ENCODE results near the gene MAB21L1.

DNA sequence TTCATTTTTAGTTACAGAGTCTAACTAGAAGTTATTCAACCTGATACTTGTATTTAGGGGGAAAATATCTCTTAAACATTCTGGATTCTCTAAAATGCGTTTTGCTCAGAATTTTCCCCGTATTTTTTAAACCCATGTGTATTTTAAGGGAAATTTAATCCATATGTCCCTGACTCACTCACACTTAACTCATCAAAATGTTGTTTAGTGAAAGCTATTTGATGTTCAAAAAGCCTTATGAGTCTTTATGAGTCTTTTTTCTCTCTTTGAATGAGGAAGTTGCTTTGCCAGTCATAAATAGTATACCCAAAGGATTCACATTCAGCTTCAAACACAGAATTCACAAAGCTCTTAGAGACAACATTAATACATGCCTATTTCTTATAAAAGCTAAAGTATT is 16.4 kb downstream of the MAB21L1 start:
- TF ChIP-seq, protein P1, sequence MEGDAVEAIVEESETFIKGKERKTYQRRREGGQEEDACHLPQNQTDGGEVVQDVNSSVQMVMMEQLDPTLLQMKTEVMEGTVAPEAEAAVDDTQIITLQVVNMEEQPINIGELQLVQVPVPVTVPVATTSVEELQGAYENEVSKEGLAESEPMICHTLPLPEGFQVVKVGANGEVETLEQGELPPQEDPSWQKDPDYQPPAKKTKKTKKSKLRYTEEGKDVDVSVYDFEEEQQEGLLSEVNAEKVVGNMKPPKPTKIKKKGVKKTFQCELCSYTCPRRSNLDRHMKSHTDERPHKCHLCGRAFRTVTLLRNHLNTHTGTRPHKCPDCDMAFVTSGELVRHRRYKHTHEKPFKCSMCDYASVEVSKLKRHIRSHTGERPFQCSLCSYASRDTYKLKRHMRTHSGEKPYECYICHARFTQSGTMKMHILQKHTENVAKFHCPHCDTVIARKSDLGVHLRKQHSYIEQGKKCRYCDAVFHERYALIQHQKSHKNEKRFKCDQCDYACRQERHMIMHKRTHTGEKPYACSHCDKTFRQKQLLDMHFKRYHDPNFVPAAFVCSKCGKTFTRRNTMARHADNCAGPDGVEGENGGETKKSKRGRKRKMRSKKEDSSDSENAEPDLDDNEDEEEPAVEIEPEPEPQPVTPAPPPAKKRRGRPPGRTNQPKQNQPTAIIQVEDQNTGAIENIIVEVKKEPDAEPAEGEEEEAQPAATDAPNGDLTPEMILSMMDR (IDR thresholded peaks at IDR 0.05), result no peak
- TF ChIP-seq POLR2A (IDR thresholded peaks at IDR 0.05) (no peak), EP300 (IDR thresholded peaks at IDR 0.05) (no peak)
